Skeletal muscle cell (primary cell): ENCODE results near the gene CRYZ.
"Not testable (repeated sequence)": the region's sequence is repeated elsewhere in the genome, so short reads cannot be mapped to it uniquely, and the experiment has no call there.

Experiments used
- DNase-seq: peaks from one replicate; pipeline ENCODE4 v3.0.0-alpha.2; 2010; ENCODE audit warnings: low read depth
- H3K4me3 ChIP-seq: 2 replicates; pipeline ENCODE4 v1.5.1; 2011; ENCODE audit warnings: low read depth, mild to moderate bottlenecking, control low read depth, low read length, moderate library complexity

CRYZ gene

DNA sequence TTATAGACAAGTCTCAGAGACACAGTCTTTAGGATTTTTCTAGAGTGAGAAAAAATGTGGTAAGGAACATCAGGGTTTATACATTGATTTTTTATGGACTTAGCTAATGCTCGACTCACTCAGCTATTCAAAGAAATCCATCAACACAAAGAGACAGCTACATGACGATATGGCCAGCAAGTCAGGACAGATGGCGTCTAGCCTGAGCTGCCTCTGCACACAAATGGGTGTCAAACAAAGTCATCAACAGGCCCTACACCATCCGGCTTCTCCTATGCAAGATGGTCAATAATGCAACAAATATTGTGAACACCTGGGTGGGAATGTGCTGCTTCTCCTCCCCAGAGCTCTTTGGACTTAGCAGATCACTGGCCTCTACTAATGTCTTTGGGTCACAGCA lies 45.9 kb downstream of the CRYZ start:
- no peak for DNase-seq
- H3K4me3 ChIP-seq = no peak overlapping the region

DNA sequence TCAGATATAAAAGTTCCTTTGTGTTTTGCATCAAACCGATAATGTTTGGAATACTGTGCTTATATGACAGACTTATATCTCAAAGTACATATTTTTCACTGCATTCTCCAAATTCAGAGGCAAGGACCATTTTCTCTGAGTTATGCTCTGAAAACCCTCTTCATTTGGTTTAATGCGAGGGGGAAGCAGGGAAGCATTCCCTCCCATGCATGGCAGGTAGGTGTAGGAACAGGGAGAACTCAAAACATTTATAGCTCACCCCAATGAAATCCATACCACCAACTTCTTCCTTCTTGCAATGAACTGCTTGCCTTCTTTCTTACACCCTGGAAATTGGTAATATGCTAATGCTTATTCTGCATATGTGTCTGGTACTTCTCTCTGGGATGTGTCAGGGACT lies 48.5 kb downstream of the CRYZ start:
- H3K4me3 ChIP-seq = no peak overlapping the region
- no peak for DNase-seq

DNA sequence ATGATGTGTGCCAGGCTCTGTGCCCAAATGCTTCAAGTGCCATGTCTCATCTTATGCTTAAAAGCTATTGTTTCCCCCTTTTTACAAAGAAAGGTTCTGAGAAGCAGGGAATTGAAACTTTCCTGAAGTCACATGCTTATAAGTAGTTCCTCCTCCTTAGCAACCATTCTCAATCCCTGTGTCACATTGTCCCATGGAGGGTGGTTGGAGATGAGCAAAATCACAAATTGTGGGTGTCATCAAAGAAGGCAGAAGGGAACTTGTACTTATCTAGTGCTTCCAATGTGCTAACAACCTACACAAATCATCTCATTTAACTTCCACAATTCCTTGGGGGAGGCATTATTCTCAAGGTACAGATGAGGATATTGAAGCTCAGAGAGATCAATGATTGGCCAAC lies 49.2 kb downstream of the CRYZ start:
- H3K4me3 ChIP-seq = no peak overlapping the region
- DNase-seq = no peak

DNA sequence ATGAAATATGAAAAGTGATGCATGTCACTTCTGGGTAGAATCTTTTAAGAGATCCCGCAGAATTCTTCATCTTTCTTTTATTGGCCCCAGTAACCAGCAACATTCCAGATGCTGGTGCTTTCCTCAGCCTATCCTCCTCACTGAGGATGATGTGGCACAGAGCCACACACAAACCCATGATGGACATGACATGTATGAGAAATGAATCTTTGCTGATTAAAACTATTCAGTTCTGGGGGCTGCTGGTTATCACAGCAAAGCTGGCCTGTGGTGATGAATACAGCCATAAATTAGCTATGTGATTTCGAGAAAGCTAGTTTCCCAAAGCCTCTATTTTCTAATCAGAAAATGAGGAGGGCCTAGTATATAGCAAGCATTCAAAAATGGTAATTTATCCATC lies 51.0 kb downstream of the CRYZ start:
- DNase-seq = no peak
- H3K4me3 ChIP-seq = no peak overlapping the region

DNA sequence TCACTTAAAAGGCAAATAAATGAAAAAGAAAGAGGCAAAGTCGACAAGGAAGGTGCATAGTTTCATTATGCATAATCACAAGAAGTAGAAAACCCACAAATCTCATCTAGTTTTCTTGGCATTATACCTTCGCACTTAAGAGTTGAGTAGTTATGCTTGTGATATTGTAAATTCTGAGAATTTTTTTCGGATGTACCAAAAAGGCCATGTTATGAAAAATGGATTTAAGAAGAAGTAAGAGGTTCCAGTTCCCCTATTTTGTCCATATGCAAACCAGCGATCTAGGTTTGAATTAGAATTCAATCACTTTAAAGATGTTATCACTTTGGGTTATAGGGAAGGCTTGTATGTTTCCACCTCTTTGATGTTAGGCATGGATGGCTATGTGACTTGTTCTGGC lies 51.4 kb downstream of the CRYZ start:
- H3K4me3 ChIP-seq = no peak overlapping the region
- DNase-seq = no peak

DNA sequence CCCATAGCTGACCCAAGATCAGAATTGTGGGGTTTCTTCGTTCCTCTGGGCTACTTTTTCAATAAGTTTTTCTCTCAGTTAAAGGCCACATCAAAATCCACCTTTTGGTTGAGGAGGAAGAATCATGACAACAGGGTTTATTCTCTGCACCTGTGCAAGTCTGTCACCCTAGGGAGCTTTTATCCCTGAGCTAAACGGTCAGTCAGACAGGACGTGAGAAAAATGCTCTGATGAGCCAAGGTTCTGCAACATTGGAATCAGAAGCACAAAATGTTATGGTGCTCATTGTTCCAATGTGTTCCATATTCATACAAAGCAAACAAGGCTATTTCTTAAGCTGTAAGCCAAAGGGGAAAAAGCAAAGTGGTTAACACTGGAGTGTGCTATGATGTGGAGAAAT lies 51.8 kb downstream of the CRYZ start:
- no peak overlapping the region for H3K4me3 ChIP-seq
- no peak for DNase-seq

DNA sequence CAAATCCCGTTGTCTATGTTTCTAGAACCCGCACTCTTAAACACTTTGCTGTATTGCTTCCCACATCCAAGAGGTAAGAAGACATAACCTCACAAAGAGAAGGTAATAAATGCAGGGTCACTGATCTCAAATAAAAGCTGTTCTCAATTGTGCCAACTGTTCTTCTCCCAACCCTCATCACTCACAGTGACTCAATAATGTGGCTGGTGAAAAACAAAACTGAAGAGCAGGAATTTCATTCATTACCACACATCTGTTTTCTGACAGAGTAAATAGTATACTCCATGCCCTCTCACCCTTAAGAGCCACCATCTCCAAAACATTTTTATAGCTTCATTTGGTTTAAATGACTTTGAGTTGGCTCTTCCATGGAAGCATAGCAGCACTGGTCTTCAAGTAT lies 53.0 kb downstream of the CRYZ start:
- no peak overlapping the region for H3K4me3 ChIP-seq
- no peak for DNase-seq

DNA sequence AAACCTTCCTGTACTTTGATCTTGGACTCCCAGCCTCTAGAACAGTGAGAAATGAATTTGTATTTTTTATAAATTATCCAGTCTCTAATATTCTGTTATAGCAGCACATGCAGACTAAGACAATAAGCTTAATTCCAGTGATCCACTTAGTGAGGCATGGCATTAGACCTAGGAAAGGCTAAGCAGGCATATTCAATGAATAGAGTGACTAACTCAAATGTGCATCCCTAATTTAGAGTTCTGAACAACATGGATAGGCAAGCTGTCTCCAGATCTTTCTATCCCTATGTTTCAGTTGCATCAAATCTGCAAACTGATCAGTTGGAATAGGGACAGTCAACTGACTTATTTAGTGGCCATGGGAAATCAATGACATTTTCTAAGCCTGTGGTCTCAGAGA lies 54.9 kb downstream of the CRYZ start:
- DNase-seq = no peak
- no peak overlapping the region for H3K4me3 ChIP-seq

DNA sequence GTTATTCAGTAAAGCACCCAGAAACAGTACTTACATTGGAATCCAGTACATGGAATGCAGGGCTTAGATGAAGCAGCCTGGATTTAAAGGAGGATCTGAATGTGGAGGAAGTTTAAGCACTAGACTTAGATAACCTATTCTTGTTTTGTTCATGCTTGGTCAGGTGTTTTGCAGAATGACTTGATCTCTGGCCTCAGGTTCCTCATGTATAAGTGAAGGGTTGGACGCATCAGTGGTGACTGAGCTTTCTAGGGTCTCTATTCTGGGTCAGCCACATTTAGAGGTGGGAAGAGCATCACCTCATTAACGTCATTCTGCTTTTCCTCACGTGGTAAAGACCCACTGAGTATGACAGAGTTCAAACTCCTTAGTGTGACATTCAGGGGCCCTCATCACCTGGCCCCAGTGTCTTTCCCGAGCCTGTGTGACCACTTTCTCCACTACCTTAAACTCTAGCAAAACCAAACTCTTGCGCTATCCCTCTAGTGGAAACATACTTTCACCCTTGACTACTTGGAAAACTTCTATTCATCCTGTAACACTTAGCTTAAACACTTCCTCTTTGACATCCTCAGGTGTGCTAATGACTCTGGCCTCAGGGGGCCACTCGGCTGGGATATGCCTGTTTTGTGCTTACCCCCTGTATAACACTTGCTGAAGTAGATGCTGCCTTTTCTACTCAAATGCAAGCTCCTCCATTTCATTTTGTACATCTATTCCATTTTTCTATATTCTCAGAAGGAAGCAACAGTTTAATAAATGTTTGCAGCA lies 58.4 kb downstream of the CRYZ start:
- DNase-seq = no peak
- H3K4me3 ChIP-seq = no peak overlapping the region

DNA sequence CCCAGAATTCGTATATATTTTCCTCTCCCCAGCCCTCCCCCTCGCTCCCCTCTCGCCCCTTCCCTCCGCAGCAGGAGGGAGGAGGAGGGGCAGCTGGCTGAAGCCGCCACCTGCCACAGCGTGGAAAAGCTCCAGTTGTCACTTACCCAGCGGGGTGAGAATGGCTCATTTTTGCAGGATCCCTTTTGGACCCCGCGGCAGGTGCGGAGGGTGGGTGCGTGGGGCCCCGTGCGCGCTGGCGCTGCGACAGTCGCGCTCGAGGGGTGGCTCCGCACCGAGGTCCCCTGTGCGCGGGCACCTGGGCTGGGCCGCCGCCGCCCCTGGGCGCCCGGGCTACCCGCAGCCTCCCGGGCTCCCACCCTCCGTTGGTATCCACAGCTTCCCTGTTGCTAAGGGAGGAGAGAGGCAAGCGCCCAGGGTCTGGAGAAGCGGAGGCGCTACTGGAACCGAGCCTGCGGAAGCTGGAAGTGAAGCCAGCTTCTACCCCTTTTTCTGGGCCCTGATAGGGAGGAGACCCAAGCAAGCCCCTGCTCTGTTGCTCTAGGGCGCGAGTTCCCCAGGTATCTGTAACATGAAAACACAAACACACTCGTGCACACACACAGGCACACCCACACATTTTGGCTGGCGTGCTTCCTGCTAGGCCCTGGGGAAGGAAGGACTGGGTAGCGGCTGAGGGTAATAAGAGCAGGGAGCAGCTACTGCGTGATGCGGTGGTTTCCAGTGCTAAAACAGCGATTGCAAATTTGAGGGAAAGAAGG lies 59.3 kb downstream of the CRYZ start, which contains the start of gene ERICH3:
TSS of gene ERICH3 (minus strand) at position 442 of the 761 bp plus-strand sequence. CDS start at position 169, 273 bp downstream.
- peak within 1 kb of the TSS; percentile 34 for H3K4me3 ChIP-seq
- no peak for DNase-seq

DNA sequence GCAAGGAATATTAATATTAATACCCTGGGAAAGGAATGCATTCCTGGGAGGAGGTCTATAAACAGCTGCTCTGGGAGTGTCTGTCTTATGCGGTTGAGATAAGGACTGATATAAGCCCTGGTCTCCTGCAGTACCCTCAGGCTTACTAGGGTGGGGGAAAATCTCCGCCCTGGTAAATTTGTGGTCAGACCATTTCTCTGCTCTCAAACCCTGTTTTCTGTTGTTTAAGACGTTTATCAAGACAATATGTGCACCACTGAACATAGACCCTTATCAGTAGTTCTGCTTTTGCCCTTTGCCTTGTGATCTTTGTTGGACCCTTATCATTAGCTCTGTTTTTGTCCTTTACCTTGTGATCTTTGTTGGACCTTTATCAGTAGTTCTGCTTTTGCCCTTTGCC lies 62.0 kb downstream of the CRYZ start:
- not testable (repeated sequence) for DNase-seq, H3K4me3 ChIP-seq
